Measurements from ENCODE around the gene NPY5R. TPM values are rescaled to one million over a fixed set of nuclear protein-coding genes. Genes with fewer than 3 reads are reported as not detected.

NPY5R gene
- total RNA-seq, 1 donor from 2014 or later = 0.12 TPM

DNA sequence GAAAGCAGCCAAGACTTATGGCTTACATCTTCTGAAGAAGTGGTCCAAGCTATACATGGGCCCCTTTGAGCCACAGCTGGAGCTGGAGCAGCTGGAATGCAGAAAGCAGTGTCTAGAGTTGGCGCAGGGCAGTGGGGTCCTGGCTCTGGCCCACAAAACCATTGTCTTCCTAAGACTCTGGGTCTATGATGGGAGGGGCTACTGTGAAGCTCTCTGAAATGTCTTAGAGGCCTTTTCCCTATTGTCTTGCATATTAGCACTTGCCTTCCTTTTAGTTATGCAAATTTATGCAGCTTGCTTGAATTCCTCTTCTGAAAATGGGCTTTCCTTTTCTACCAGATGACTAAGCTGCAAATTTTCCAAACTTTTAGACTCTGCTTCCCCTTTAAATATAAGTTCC lies 26.6 kb upstream of the NPY5R start:
- no peak for DNase-seq (ENCODE audit: low read depth, low spot score)
- no peak overlapping the region for H3K27ac Mint-ChIP-seq (ENCODE audit: unreplicated experiment)
- H3K9me3 Mint-ChIP-seq = peaks cover 19% of the 10 kb centered on the region

DNA sequence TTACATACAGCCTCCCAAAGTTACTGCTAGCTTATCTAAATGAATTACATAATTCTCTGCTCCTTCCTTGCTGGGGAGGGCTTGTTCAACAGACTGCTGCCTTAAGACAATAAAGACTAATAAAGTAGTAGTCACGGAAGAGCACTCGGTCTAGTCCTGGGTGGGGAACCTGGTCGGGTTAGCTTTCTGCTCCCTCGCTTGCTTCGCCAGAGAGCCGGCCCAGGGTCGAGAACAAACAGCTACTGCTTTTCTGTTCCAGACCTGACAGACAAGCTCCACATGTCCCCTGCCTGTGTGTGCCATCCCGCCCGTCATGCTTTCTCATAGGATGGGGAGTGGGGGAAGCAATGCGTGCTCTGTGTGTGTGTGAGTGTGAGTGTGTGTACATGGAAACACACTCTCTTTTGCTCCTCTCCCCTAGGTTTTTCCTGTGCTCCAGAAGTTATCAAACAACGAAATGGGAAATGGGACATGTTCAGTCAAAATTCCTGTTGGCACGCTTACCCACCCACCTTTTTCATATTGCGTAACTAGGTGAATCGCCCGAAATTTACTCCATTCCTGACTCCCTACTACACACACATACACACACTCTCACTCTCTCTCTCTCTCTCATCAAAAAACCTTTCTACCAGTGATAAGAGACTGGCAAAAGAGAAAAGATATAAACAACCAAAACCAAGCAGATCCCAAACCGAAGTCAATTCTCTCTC lies 12.6 kb upstream of the NPY5R start:
- Mint-ChIP-seq H3K4me3 (peak overlapping the region; percentile 97), H3K27ac (ENCODE audit: unreplicated experiment) (no peak overlapping the region), H3K9me3 (no peaks in the 10 kb centered on the region), H3K27me3 (ENCODE audit: low read depth) (peaks cover 72% of the 10 kb centered on the region), H3K36me3 (ENCODE audit: low read depth) (no peaks in the 10 kb centered on the region), H3K4me1 (peaks cover 13% of the 10 kb centered on the region)
- TF ChIP-seq, protein P1, sequence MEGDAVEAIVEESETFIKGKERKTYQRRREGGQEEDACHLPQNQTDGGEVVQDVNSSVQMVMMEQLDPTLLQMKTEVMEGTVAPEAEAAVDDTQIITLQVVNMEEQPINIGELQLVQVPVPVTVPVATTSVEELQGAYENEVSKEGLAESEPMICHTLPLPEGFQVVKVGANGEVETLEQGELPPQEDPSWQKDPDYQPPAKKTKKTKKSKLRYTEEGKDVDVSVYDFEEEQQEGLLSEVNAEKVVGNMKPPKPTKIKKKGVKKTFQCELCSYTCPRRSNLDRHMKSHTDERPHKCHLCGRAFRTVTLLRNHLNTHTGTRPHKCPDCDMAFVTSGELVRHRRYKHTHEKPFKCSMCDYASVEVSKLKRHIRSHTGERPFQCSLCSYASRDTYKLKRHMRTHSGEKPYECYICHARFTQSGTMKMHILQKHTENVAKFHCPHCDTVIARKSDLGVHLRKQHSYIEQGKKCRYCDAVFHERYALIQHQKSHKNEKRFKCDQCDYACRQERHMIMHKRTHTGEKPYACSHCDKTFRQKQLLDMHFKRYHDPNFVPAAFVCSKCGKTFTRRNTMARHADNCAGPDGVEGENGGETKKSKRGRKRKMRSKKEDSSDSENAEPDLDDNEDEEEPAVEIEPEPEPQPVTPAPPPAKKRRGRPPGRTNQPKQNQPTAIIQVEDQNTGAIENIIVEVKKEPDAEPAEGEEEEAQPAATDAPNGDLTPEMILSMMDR (conservative IDR thresholded peaks at IDR 0.05) = no peak
- DNase-seq (ENCODE audit: low read depth, low spot score) = no peak

More for the DNA sequence above, 26.6 kb upstream of the NPY5R start:
- H3K4me1 Mint-ChIP-seq = no peaks in the 10 kb centered on the region
- TF ChIP-seq, protein P1 (conservative IDR thresholded peaks at IDR 0.05) = no peak
- no peak overlapping the region for H3K4me3 Mint-ChIP-seq
- no peaks in the 10 kb centered on the region for H3K36me3 Mint-ChIP-seq (ENCODE audit: low read depth)
- peaks cover 3% of the 10 kb centered on the region for H3K27me3 Mint-ChIP-seq (ENCODE audit: low read depth)

DNA sequence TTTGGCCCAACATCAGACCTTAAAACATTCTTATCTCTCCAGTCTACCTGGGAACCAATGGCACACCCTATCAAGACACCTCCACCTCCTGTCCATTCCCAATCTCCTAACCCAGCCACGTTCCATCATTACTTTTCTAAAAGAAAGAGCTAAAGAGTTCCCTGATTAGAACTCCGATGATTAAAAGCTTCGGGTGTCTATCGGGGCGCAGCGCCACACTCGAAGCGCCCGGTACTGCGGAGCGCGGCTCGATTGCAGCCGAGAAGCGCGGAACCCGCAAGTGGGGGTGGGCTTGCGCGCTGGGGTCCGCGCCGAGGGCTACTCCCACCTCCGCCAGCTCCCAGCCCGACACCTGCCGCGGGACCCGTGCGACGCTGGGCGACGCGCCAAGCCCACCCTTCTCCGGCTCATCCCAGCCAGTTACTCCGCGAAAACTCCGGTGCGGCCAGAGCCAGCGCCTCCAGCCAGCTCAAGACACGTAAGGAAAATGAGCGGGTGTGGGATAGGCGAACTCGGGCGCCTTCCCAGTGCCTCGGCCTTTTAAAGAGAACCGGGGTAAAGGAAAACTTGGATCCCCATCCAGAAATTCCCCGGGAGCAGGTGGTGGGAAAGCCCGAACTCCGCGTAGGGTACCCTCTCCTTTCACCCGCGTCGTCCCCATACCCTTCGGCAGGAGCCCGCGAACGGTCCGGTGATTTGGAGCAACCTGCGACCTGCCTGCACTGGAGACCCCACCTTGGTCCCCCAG lies 11.9 kb upstream of the NPY5R start:
- Mint-ChIP-seq H3K4me3 (peak overlapping the region; percentile 97), H3K27ac (ENCODE audit: unreplicated experiment) (no peak overlapping the region), H3K36me3 (ENCODE audit: low read depth) (no peaks in the 10 kb centered on the region), H3K9me3 (no peaks in the 10 kb centered on the region), H3K4me1 (peaks cover 13% of the 10 kb centered on the region), H3K27me3 (ENCODE audit: low read depth) (peaks cover 73% of the 10 kb centered on the region)
- TF ChIP-seq, protein P1 (conservative IDR thresholded peaks at IDR 0.05) = peak; percentile 36
- DNase-seq (ENCODE audit: low read depth, low spot score) = peak; percentile 21

DNA sequence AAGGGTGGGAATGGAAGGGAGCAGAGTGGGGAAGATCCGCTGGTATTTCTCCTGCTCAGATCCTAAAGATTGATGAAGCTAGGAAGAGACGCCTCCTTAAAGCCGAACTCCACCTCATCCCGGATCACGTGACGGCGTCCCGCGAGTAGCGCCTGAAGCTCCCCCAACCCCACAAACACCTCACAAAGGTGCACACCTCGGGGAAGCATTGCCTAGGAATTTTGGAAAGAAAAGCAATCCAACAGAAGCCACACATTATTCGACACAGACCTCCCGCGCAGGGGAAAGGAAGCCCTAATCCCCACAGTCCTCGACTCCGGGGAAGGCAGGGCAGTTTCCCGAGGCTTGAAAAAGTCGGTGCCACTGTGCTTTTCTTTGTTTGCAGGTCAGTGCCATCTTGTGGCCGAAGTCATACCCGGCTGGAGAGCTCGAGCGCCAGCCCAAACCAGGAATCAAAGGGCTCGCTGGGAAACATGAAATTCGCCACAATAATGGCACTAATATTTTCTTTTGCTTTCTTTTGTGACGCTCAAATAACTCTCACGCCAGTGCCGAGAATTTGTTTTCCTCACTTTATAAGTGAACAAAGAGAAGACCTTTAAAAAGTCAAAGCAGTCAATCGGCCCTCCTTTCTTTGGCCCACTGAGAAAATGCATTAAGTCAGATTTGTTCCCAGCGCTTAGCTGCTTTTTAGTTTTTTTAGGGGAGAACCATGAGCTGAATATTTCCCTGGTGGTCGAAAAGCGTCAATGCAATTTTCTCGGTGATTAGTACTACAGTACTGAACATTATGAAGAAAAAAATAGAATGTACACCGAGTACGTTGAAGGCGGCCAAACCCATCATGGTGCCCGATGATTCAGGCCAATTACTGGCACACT lies 10.9 kb upstream of the NPY5R start, which contains the start of gene NPY1R:
NPY1R (minus strand) TSS at position 71 of the 881 bp plus-strand sequence. CDS start 6,042 bp downstream, outside the sequence.
- Mint-ChIP-seq H3K4me3 (peak within 1 kb of the TSS; percentile 97), H3K27ac (ENCODE audit: unreplicated experiment) (peak within 1 kb of the TSS; percentile 93), H3K4me1 (peaks cover 13% of the 10 kb centered on the region), H3K27me3 (ENCODE audit: low read depth) (peaks cover 73% of the 10 kb centered on the region), H3K9me3 (no peaks in the 10 kb centered on the region), H3K36me3 (ENCODE audit: low read depth) (no peaks in the 10 kb centered on the region)
- TF ChIP-seq, protein P1 (conservative IDR thresholded peaks at IDR 0.05) = peak; percentile 79
- peak; percentile 68 for DNase-seq (ENCODE audit: low read depth, low spot score)

DNA sequence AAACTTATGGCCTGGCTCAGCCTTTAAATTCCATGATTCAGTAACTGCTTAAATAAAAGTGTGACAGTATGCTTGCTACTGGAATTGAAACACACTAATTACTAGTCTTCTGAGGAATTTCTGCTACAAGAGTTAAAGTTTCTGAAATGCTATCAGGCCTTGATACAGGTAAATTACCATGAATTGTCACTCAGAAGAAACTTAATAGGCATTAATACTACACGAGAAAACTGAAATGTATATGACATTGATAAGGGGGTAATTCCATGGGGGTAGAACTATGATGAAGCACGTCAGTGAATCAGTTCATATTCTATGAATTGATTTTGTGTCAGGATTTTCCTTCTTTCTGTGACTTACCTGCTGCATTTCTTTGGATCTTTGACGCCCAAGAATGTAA lies 8.3 kb upstream of the NPY5R start:
- H3K9me3 Mint-ChIP-seq = no peaks in the 10 kb centered on the region
- TF ChIP-seq, protein P1 (conservative IDR thresholded peaks at IDR 0.05) = no peak
- DNase-seq (ENCODE audit: low read depth, low spot score) = no peak
- peaks cover 13% of the 10 kb centered on the region for H3K4me1 Mint-ChIP-seq
- H3K4me3 Mint-ChIP-seq = no peak overlapping the region
- no peak overlapping the region for H3K27ac Mint-ChIP-seq (ENCODE audit: unreplicated experiment)
- H3K27me3 Mint-ChIP-seq (ENCODE audit: low read depth) = peaks cover 71% of the 10 kb centered on the region
- no peaks in the 10 kb centered on the region for H3K36me3 Mint-ChIP-seq (ENCODE audit: low read depth)
